HUES48 (cell line): ENCODE results near the gene IQSEC1.

ENCODE experiments used
- H3K27ac ChIP-seq: one replicate; pipeline ENCODE4 v1.7.0; 2013; ENCODE audit warnings: low read depth, low read length, inconsistent platforms
- H3K27me3 ChIP-seq: 2 replicates; pipeline ENCODE4 v1.6.1; 2013; ENCODE audit warnings: mild to moderate bottlenecking, low read length; ENCODE audit not compliant: control insufficient read depth, insufficient read depth
- H3K36me3 ChIP-seq: 2 replicates; pipeline ENCODE4 v1.6.1; 2013; ENCODE audit warnings: low read length; ENCODE audit not compliant: control insufficient read depth, insufficient read depth
- H3K4me1 ChIP-seq: 2 replicates; pipeline ENCODE4 v1.6.1; 2013; ENCODE audit warnings: mild to moderate bottlenecking, low read length; ENCODE audit not compliant: control insufficient read depth, insufficient read depth
- H3K4me3 ChIP-seq: 2 replicates; pipeline ENCODE4 v1.5.1; 2013; ENCODE audit warnings: mild to moderate bottlenecking, low read depth, low read length
- H3K9ac ChIP-seq: 2 replicates; pipeline ENCODE4 v1.6.1; 2013; ENCODE audit warnings: mild to moderate bottlenecking, low read depth, low read length, moderate library complexity
- H3K9me3 ChIP-seq: 2 replicates; pipeline ENCODE4 v1.6.1; 2013; ENCODE audit warnings: low read length; ENCODE audit not compliant: control insufficient read depth, insufficient read depth

The IQSEC1 gene

DNA sequence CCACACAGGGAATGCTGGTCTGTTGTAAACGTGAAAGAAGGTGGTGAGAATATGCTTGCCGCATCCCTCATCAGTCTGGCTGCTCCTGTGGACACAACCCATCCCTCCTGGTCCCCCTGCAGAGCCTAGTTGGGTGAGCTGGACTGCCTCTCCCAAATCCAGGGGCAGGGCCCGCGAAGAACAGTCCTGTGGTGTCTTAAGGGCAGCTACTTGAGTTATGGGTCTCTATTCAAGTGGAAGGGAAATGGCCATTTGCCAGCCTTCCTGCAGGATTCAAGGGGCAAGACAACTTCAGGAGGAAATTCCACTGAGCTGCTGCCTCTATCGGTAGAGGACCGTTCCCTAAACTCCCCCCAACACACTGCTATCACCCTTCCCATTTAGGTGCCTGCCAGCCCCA lies 98.9 kb downstream of the IQSEC1 start:
- Histone ChIP-seq H3K36me3 (no peaks in the 10 kb centered on the region), H3K27ac (no peak overlapping the region), H3K9ac (no peak overlapping the region), H3K4me3 (no peak overlapping the region), H3K9me3 (no peaks in the 10 kb centered on the region), H3K4me1 (peaks cover 12% of the 10 kb centered on the region), H3K27me3 (no peaks in the 10 kb centered on the region; the same call in 1 of the 2 replicates)

- H3K4me3 ChIP-seq = no peak overlapping the region
- H3K27ac ChIP-seq = no peak overlapping the region
- peaks cover 5% of the 10 kb centered on the region; the same call in 1 of the 2 replicates for H3K27me3 ChIP-seq
- H3K4me1 ChIP-seq = peaks cover 9% of the 10 kb centered on the region
- no peak overlapping the region for H3K9ac ChIP-seq
- H3K9me3 ChIP-seq = no peaks in the 10 kb centered on the region
- H3K36me3 ChIP-seq = no peaks in the 10 kb centered on the region
Measured at GRCh38 chr3:12973827-12974226, 99.4 kb downstream of the IQSEC1 start.

- no peaks in the 10 kb centered on the region for H3K36me3 ChIP-seq
- H3K27ac ChIP-seq = no peak overlapping the region
- peaks cover 9% of the 10 kb centered on the region for H3K4me1 ChIP-seq
- no peaks in the 10 kb centered on the region for H3K9me3 ChIP-seq
- H3K9ac ChIP-seq = no peak overlapping the region
- no peak overlapping the region for H3K4me3 ChIP-seq
- peaks cover 5% of the 10 kb centered on the region; the same call in 1 of the 2 replicates for H3K27me3 ChIP-seq
Measured at GRCh38 chr3:12972781-12973702, 100.2 kb downstream of the IQSEC1 start.

- Histone ChIP-seq H3K9ac (no peak overlapping the region), H3K27me3 (peaks cover 5% of the 10 kb centered on the region; the same call in 1 of the 2 replicates), H3K27ac (no peak overlapping the region), H3K36me3 (no peaks in the 10 kb centered on the region), H3K9me3 (no peaks in the 10 kb centered on the region), H3K4me3 (no peak overlapping the region), H3K4me1 (peaks cover 5% of the 10 kb centered on the region)
Measured at GRCh38 chr3:12972043-12972442, 101.2 kb downstream of the IQSEC1 start.

DNA sequence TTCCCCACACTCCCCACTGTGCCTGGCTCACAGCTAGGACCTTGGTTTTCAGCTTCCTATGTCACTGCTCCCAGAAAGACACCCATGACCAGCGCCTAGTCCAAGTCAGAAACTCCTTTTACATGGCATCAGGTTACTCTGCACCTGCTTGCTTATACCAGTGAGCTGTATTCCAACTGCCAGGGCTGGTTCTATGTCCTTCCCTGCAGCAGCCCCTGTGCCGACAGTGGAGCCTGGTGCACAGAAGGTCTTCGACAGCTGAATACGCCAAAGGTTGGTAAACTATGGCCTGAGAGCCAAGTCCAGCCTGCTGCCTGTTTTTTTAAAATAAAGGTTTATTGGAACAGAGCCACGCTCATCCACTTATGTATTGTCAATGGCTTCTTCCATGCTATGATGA lies 102.5 kb downstream of the IQSEC1 start:
- Histone ChIP-seq H3K9ac (no peak overlapping the region), H3K36me3 (no peaks in the 10 kb centered on the region), H3K27me3 (peaks cover 5% of the 10 kb centered on the region; the same call in 1 of the 2 replicates), H3K4me1 (peaks cover 12% of the 10 kb centered on the region), H3K27ac (no peak overlapping the region), H3K9me3 (no peaks in the 10 kb centered on the region), H3K4me3 (no peak overlapping the region)

DNA sequence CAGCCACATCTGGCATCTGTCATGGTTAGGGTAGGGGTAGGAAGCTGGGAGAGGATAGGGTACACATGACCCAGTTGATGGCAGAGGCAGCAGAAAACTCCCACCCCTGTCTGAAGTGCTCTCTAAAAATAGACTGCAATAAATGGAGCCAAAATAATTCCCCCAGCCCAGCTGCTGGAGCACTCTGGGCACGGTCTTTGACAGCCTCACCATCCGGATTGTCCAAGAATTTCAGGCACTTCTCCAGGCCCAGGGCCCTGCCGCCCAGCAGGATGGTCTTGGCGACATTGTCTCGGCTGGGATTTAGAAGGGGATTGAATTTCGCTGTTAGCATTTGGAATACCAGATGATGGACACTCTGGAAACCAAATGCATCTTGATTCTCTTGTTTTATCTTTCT lies 103.7 kb downstream of the IQSEC1 start:
- Histone ChIP-seq H3K27me3 (peaks cover 5% of the 10 kb centered on the region; the same call in 1 of the 2 replicates), H3K4me1 (peaks cover 12% of the 10 kb centered on the region), H3K9me3 (no peaks in the 10 kb centered on the region), H3K4me3 (no peak overlapping the region), H3K36me3 (no peaks in the 10 kb centered on the region), H3K27ac (no peak overlapping the region), H3K9ac (no peak overlapping the region)

GRCh38 chr3:12968541-12968940 lies 104.7 kb downstream of the IQSEC1 start:
- Histone ChIP-seq H3K27ac (no peak overlapping the region), H3K9me3 (no peaks in the 10 kb centered on the region), H3K4me3 (no peak overlapping the region), H3K36me3 (no peaks in the 10 kb centered on the region), H3K27me3 (peaks cover 5% of the 10 kb centered on the region; the same call in 1 of the 2 replicates), H3K4me1 (peaks cover 12% of the 10 kb centered on the region), H3K9ac (no peak overlapping the region)

GRCh38 chr3:12967606-12968351 lies 105.5 kb downstream of the IQSEC1 start:
- H3K4me3 ChIP-seq = peak overlapping the region; percentile 78
- no peaks in the 10 kb centered on the region for H3K36me3 ChIP-seq
- H3K9me3 ChIP-seq = no peaks in the 10 kb centered on the region
- no peak overlapping the region for H3K27ac ChIP-seq
- H3K9ac ChIP-seq = peak overlapping the region; percentile 54; the same call in 1 of the 2 replicates
- H3K4me1 ChIP-seq = peaks cover 12% of the 10 kb centered on the region
- H3K27me3 ChIP-seq = peaks cover 5% of the 10 kb centered on the region; the same call in 1 of the 2 replicates

GRCh38 chr3:12966847-12967605 lies 106.2 kb downstream of the IQSEC1 start:
- Histone ChIP-seq H3K4me1 (peaks cover 12% of the 10 kb centered on the region), H3K9me3 (no peaks in the 10 kb centered on the region), H3K9ac (peak overlapping the region; percentile 54; the same call in 1 of the 2 replicates), H3K4me3 (peak overlapping the region; percentile 78), H3K27ac (no peak overlapping the region), H3K36me3 (no peaks in the 10 kb centered on the region), H3K27me3 (peaks cover 5% of the 10 kb centered on the region; the same call in 1 of the 2 replicates)

- Histone ChIP-seq H3K4me3 (peak overlapping the region; percentile 78), H3K27ac (no peak overlapping the region), H3K4me1 (peaks cover 12% of the 10 kb centered on the region), H3K27me3 (peaks cover 5% of the 10 kb centered on the region; the same call in 1 of the 2 replicates), H3K9ac (no peak overlapping the region), H3K9me3 (no peaks in the 10 kb centered on the region), H3K36me3 (no peaks in the 10 kb centered on the region)
Measured at GRCh38 chr3:12965999-12966846, 107.0 kb downstream of the IQSEC1 start.
